IPS DF 4.7 (cell line): Measurements from ENCODE around the gene PNPLA7.
"Not testable (repeated sequence)": the region's sequence is repeated elsewhere in the genome, so short reads cannot be mapped to it uniquely, and the experiment has no call there.

ENCODE experiments used
- DNase-seq: peaks from one replicate; pipeline ENCODE4 v3.0.0-alpha.2; 2013; ENCODE audit warnings: low spot score; ENCODE audit errors: extremely low read depth

Gene PNPLA7

GRCh38 chr9:137575716-137576411 is 25.7 kb upstream of the PNPLA7 start:
- DNase-seq: no peak

GRCh38 chr9:137575364-137575715 is 25.1 kb upstream of the PNPLA7 start:
- no peak for DNase-seq

GRCh38 chr9:137574192-137574591 is 24.0 kb upstream of the PNPLA7 start:
- DNase-seq: no peak

- no peak for DNase-seq
Measured at GRCh38 chr9:137570566-137570965, 20.4 kb upstream of the PNPLA7 start.

GRCh38 chr9:137569609-137570203 is 19.5 kb upstream of the PNPLA7 start:
- DNase-seq: no peak

GRCh38 chr9:137568445-137568844 is 18.2 kb upstream of the PNPLA7 start:
- DNase-seq: not testable (repeated sequence)

- no peak for DNase-seq
Measured at GRCh38 chr9:137564817-137565411, 14.7 kb upstream of the PNPLA7 start.

- no peak for DNase-seq
Measured at GRCh38 chr9:137564134-137564533, 13.9 kb upstream of the PNPLA7 start.

- no peak for DNase-seq
Measured at GRCh38 chr9:137558127-137558526, 7.9 kb upstream of the PNPLA7 start.

GRCh38 chr9:137556069-137556838 is 6.1 kb upstream of the PNPLA7 start:
- no peak for DNase-seq

- no peak for DNase-seq
Measured at GRCh38 chr9:137555179-137555578, 5.0 kb upstream of the PNPLA7 start.

GRCh38 chr9:137554349-137554748 is 4.1 kb upstream of the PNPLA7 start:
- no peak for DNase-seq

GRCh38 chr9:137553654-137554053 is 3.5 kb upstream of the PNPLA7 start:
- not testable (repeated sequence) for DNase-seq

- DNase-seq: no peak
Measured at GRCh38 chr9:137552022-137552768, 2.0 kb upstream of the PNPLA7 start.

GRCh38 chr9:137551264-137552021 is 1.2 kb upstream of the PNPLA7 start, which contains the start of gene MRPL41:
MRPL41 (plus strand) TSS chr9:137551879; CDS start chr9:137552082, 203 bp downstream.
- no peak for DNase-seq

- not testable (repeated sequence) for DNase-seq
Measured at GRCh38 chr9:137550958-137551263, 709 bp upstream of the PNPLA7 start.

- DNase-seq: no peak
Measured at GRCh38 chr9:137547687-137548543, 2.3 kb downstream of the PNPLA7 start.

GRCh38 chr9:137545123-137545522 is 5.1 kb downstream of the PNPLA7 start:
- DNase-seq: no peak

- no peak for DNase-seq
Measured at GRCh38 chr9:137544176-137544760, 5.9 kb downstream of the PNPLA7 start.
